ENCODE measurements around the gene TRAF3IP1. TPM values are rescaled to one million over a fixed set of nuclear protein-coding genes. Genes with fewer than 3 reads are reported as not detected.

The TRAF3IP1 gene
- total and polyA plus RNA-seq, 2 donors (not counting 1 experiment from before 2014, with no cell fraction given), result 3.9 to 9.2 TPM

GRCh38 chr2:238284802-238285515 lies 35.4 kb upstream of the TRAF3IP1 start:
- no peaks in the 10 kb centered on the region for H3K9me3 ChIP-seq (ENCODE audit: control insufficient read depth, insufficient read depth, low read depth, low read length)
- H3K27ac ChIP-seq (ENCODE audit: insufficient read depth, low read length), result peak overlapping the region; percentile 52
- DNase-seq (ENCODE audit: low read depth in 2 of 2), result no peak

GRCh38 chr2:238285653-238286082 lies 34.6 kb upstream of the TRAF3IP1 start:
- Histone ChIP-seq H3K4me1 (ENCODE audit: control insufficient read depth, extremely low read depth, insufficient read depth, low read length) (peaks cover 23% of the 10 kb centered on the region), H4K20me1 (ENCODE audit: control insufficient read depth, extremely low read depth, insufficient read depth, low read length) (no peaks in the 10 kb centered on the region), H3K9me3 (ENCODE audit: control insufficient read depth, insufficient read depth, low read depth, low read length) (no peaks in the 10 kb centered on the region), H3K9ac (ENCODE audit: insufficient read depth, low read length) (peak overlapping the region; percentile 45), H3K4me3 (replicated peaks in 1 of 4; ENCODE audit: control extremely low read depth in 1 of 4, insufficient read depth in 1 of 4, low read depth in 3 of 4, low read length in 4 of 4) (peak overlapping the region in 2 of 4 experiments; percentile 8 to 28), H3K27ac (ENCODE audit: insufficient read depth, low read length) (peak overlapping the region; percentile 97), H3K4me2 (ENCODE audit: extremely low read depth, insufficient read depth, low read length) (peak overlapping the region; percentile 15), H3K79me2 (ENCODE audit: control insufficient read depth, insufficient read depth, low read length) (peaks cover 1% of the 10 kb centered on the region), H3K36me3 (ENCODE audit: control insufficient read depth, insufficient read depth, low read length) (no peaks in the 10 kb centered on the region), H3K27me3 (ENCODE audit: control insufficient read depth, insufficient read depth, low read length) (no peaks in the 10 kb centered on the region), H2AFZ (ENCODE audit: low read length) (no peak overlapping the region)
- TF ChIP-seq CTCF (conservative IDR thresholded peaks at IDR 0.05 in 1 of 2, IDR thresholded peaks at IDR 0.05 in 1 of 2; ENCODE audit: low read depth in 1 of 2, low read length in 2 of 2) (no peak), EZH2 (IDR thresholded peaks at IDR 0.05; ENCODE audit: low read length, missing control alignments) (no peak)
- DNase-seq (ENCODE audit: low read depth in 2 of 2), result peak; percentile 94 to 96

More at GRCh38 chr2:238284802-238285515, 35.4 kb upstream of the TRAF3IP1 start:
- Histone ChIP-seq H2AFZ (ENCODE audit: low read length) (no peak overlapping the region), H3K27me3 (ENCODE audit: control insufficient read depth, insufficient read depth, low read length) (no peaks in the 10 kb centered on the region), H3K79me2 (ENCODE audit: control insufficient read depth, insufficient read depth, low read length) (peaks cover 1% of the 10 kb centered on the region), H3K36me3 (ENCODE audit: control insufficient read depth, insufficient read depth, low read length) (no peaks in the 10 kb centered on the region), H3K4me2 (ENCODE audit: extremely low read depth, insufficient read depth, low read length) (peak overlapping the region; percentile 15), H3K4me3 (replicated peaks in 1 of 4; ENCODE audit: control extremely low read depth in 1 of 4, insufficient read depth in 1 of 4, low read depth in 3 of 4, low read length in 4 of 4) (no peak overlapping the region), H3K4me1 (ENCODE audit: control insufficient read depth, extremely low read depth, insufficient read depth, low read length) (peaks cover 23% of the 10 kb centered on the region), H4K20me1 (ENCODE audit: control insufficient read depth, extremely low read depth, insufficient read depth, low read length) (no peaks in the 10 kb centered on the region), H3K9ac (ENCODE audit: insufficient read depth, low read length) (no peak overlapping the region)
- TF ChIP-seq CTCF (conservative IDR thresholded peaks at IDR 0.05 in 1 of 2, IDR thresholded peaks at IDR 0.05 in 1 of 2; ENCODE audit: low read depth in 1 of 2, low read length in 2 of 2), result no peak
- no peak for TF ChIP-seq EZH2 (IDR thresholded peaks at IDR 0.05; ENCODE audit: low read length, missing control alignments)

- Histone ChIP-seq H3K79me2 (ENCODE audit: control insufficient read depth, insufficient read depth, low read length) (peaks cover 1% of the 10 kb centered on the region), H3K27me3 (ENCODE audit: control insufficient read depth, insufficient read depth, low read length) (no peaks in the 10 kb centered on the region), H3K36me3 (ENCODE audit: control insufficient read depth, insufficient read depth, low read length) (no peaks in the 10 kb centered on the region), H2AFZ (ENCODE audit: low read length) (no peak overlapping the region), H3K4me2 (ENCODE audit: extremely low read depth, insufficient read depth, low read length) (peak overlapping the region; percentile 96), H3K9ac (ENCODE audit: insufficient read depth, low read length) (peak overlapping the region; percentile 45), H3K27ac (ENCODE audit: insufficient read depth, low read length) (peak overlapping the region; percentile 97), H3K4me1 (ENCODE audit: control insufficient read depth, extremely low read depth, insufficient read depth, low read length) (peaks cover 23% of the 10 kb centered on the region), H4K20me1 (ENCODE audit: control insufficient read depth, extremely low read depth, insufficient read depth, low read length) (no peaks in the 10 kb centered on the region), H3K4me3 (replicated peaks in 1 of 4; ENCODE audit: control extremely low read depth in 1 of 4, insufficient read depth in 1 of 4, low read depth in 3 of 4, low read length in 4 of 4) (peak overlapping the region in 2 of 4 experiments; percentile 5 to 81), H3K9me3 (ENCODE audit: control insufficient read depth, insufficient read depth, low read depth, low read length) (no peaks in the 10 kb centered on the region)
- no peak for TF ChIP-seq CTCF (conservative IDR thresholded peaks at IDR 0.05 in 1 of 2, IDR thresholded peaks at IDR 0.05 in 1 of 2; ENCODE audit: low read depth in 1 of 2, low read length in 2 of 2)
- DNase-seq (ENCODE audit: low read depth in 2 of 2), result no peak
These were observed 34.2 kb upstream of the TRAF3IP1 start for GRCh38 chr2:238286095-238286494.
